CD4-positive, alpha-beta T cell treated with Interleukin-15 for 1 hour (primary cell): ENCODE data around the gene PDE12.
"Not testable (repeated sequence)": the region's sequence is repeated elsewhere in the genome, so short reads cannot be mapped to it uniquely, and the experiment has no call there.

Experiments used
- DNase-seq: peaks from one replicate; pipeline ENCODE4 v3.0.0-alpha.2; 2020

PDE12 gene

DNA sequence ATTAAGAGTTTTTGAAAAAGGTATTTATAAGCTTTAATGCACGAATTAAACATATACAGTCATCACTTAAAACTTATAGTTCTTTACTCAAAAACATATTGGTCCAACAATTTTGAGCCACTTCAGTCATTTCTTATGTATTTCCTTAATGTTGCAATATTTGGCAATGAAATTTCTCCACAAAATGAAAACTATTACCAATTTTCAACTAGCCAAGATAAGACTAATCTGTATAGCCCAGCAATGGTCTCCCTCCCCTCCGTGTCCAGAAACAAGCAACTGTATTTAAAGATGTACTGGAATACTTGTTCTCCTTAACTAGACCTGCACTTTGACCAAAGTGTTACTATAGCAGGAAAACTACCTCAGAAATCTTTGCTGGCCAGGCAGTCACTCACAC lies 31.8 kb downstream of the PDE12 start:
- no peak for DNase-seq

DNA sequence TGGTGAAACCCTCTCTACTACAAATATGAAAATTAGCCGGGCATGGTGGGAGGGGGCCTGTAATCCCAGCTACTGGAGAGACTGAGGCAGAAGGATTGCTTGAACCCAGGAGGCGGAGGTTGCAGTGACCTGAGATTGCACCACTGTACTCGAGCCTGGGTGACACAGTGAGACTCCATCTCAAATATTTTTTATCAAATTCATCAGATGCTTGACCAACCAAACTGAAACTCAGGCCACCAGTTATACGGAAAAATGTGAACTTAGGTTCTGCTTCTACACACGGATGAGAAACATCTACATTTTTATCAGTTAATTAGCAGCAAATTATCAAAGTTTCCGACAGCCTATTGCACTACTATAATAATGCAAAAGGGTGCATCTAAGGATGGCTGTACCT lies 36.2 kb downstream of the PDE12 start:
- no peak for DNase-seq

DNA sequence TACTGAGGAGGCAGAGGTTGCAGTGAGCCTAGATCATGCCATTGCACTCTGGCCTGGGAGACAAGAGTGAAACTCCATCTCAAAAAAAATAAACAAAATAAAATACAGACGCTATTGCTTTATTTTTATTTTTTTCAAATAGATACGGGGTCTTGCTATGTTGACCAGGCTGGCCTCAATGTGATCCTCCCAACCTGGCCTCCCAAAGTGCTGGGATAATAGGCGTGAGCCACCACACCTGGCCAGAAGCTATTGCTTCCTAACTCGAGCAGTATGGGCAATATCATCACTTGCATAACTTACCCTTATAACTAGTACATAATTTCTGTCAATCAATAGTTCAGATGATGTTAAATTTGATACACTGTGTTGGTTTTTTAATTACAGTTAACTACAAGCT lies 38.1 kb downstream of the PDE12 start:
- no peak for DNase-seq

DNA sequence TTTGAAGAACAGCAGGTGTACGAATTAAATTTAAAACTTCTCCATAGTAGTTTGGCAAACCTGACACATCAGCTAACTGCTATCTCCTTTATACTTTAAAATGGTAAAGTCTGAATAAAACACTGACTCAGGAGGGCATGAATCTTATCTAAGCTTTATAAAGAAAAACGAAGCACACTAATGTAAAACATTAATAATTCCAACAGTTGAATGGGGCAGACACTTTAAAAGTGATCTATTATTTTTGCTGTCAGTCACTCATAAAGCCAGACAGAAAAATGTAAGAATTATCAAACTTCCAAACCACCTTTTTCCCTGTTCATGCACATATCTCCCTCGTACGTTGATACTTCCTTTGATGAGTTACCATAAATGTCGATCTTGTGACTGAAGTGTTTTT lies 38.5 kb downstream of the PDE12 start:
- DNase-seq, result no peak

DNA sequence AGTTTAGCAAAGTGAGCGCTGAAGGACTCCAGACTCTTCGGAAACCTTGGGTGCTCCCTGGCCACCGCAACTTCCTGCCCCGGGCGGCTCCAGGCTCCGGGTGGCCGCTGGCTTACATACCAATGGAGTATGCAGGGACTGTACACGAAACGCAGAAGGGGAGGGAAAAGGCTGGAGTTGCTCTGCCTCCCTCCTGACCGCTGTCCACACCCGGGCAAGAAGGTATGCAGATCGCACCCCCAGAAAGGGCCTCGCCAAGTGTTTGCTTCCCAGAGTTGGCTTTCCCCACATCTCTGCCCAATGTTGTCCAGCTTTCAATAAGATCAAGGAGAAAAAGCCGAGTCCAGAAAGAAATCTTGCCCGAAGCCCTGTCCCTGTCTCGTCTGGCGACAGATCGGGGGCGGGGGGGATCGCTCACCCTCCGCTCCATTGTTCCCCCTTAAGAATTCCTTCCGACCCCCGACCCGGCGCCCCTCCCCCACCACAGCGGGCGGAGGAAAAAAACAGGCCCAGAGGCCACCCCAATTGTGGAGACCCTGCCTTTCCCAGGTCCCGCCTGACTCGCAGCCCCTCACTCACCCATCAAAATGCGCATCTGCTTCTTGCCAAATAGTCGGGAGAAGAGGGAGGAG lies 40.5 kb downstream of the PDE12 start:
- DNase-seq, result peak; percentile 69

DNA sequence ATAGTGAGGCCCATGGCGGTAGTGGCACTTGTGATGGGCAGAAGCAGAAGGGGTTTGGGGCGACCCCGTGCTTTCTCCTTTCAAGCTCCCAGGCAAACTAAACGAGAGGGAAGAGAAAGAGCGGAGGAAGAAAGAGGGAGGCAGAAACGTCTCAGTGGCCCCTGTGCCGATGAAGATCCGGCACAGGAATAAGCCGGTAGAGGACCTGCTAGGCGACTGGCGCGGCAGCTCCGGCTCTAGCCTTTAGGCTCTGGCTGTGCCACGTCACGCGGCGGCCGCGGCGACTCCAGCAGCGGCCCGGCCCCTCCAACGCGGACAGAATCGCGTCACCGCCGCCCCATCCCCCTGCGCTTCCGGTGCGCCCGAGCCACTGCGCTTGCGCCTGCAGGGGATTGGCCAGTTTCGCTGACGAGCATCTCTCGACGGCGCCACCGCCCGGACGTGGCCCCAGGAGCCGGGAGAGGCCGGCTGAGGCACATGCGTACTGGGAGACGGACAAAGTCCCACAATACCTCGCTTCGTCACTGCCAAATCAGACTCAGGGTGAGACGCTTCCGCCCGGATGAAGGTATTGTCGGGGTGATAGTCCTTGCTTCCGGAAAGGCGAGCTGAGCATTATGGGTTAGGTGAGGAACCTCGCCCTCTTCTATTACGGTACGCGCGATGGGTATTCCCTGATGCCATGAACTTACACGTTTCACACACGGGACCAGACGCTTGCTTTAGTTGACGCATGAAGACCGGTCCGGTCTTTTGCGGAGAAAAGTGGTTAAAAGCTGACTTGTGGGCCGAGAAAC lies 41.3 kb downstream of the PDE12 start, which contains the start of gene ARF4:
TSS of gene ARF4 (minus strand) at position 218 of the 797 bp plus-strand sequence. CDS start at position 14, 204 bp downstream.
- peak; percentile 100 for DNase-seq

DNA sequence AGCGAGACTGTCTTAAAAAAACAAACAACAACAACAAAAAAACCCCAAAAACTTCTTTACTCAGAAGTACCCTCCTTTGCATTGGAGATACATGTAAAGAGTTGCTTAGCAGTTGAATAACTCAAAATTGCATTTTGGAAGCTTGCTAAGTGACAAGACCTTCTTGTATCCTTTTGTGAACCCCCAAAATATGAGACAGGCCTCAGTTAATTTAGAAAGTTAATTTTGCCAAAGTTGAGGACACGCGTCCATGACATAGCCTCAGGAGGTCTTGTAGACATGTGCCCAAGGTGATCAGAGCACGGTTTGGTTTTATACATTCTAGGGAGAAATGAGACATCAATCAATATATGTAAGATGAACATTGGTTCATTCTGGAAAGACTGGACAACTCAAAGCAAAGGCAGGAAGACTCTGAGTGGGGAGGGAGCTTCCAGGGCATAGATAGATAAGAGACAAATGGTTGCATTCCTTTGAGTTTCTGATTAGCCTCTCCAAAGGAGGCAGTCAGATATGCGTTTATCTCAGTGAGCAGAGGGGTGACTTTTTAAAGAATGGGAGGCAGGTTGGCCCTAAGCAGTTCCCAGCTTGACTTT lies 42.8 kb downstream of the PDE12 start:
- no peak for DNase-seq

DNA sequence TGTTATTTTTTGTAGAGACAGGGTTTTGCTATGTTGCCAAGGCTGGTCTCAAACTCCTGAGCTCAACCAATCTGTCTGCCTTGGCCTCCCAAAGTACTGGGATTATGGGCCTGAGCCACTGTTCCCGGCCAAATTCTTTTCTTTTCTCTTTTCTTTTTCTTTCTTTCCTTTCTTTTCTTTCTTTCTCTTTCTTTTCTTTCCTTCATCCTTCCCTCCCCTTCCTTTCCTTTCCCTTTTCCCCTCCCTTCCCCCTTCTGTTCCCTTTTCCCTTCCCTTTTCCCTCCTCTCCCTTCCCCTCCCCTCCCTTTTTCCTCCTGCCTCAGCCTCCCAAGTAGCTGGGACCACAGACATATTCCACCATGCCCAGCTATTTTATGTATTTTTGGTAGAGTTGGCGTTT lies 44.1 kb downstream of the PDE12 start:
- no peak for DNase-seq

DNA sequence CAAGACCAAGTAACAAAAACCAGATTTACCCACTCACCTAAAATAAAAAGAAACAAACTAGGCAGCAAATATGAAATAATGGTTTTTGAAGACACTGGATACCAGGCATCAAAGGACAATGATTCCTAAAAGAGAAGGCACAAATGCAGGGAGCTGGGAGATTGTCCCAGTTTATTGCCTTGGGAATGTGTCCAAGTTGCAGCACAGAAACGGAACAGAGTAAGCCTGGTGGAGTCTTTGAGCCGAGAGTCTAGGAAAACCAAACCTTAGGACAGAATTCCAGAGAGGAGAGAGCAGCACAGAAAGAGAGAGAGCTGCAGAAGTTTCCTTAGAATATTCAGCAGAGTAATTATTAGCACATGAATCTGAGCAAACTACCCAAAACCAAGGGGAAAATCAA lies 48.9 kb downstream of the PDE12 start:
- no peak for DNase-seq

DNA sequence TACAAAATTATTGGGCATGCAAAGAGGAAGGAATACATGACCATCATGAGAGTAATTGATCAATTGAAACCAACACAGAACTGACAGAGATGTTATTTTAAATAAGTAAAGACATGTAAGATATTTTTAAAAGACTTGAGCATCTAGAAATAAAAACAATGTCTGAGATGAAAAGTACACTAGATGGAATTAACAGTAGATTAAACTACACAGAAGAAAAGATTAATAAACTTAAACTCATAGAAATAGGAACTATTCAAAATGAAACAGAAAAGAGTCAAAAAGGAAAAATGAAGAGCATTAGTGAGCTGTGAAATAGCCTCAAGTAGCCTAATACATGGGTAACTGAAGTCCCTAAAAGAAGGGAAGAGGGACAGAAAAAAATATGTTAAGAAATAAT lies 49.6 kb downstream of the PDE12 start:
- DNase-seq, result no peak

DNA sequence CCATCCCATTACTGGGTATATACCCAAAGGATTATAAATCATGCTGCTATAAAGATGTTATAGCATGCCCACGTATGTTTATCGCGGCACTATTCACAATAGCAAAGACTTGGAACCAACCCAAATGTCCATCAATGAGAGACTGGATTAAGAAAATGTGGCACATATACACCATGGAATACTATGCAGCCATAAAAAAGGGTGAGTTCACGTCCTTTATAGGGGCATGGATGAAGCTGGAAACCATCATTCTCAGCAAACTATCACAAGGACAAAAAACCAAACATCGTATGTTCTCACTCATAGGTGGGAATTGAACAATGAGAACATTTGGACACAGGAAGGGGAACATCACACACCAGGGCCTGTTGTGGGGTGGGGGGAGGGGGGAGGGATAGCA lies 55.8 kb downstream of the PDE12 start:
- DNase-seq, result not testable (repeated sequence)

DNA sequence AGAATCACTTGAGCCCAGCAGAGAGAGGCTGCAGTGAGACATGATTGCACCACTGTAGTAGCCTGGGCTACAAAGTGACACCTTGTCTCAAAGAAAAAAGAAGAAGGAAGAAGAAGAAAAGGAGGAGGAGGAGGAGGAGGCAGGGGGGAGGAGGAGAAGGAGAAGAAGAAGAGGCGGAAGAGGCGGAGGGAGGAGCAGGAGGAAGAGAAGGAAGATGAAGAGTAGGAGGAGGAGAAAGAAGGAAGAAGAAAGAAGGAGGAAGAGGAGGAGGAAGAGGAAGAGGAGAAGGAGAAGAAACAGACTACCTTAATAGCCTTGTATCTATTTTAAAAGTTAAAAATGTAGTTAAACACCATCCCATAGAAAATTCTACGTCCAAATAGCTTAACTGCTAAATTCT lies 60.2 kb downstream of the PDE12 start:
- no peak for DNase-seq
